Adrenal gland (tissue), 5 donors: Measurements from ENCODE around the gene IRAK3.

ENCODE experiments used
- POLR2A ChIP-seq, 2 donors: fragments of 450-650 bp; IDR thresholded peaks; one replicate each; pipeline ENCODE4 v1.6.1; 2017; ENCODE audit warnings: antibody characterized with exemption in 2 of 2, mild to moderate bottlenecking in 2 of 2, moderate library complexity in 1 of 2
- TF ChIP-seq, protein P1 (sequence below), 6 experiments: fragments of 450-650 bp in 4 of 6; fragments of 200-600 bp in 2 of 6; sonication (generic) in 1 of 6; IDR thresholded peaks; 1 replicate in 5 of 6; 2 replicates in 1 of 6; pipeline versions ENCODE4 v1.5.1 to v1.8.0; 2016 to 2021; ENCODE audit warnings: antibody characterized with exemption in 6 of 6, mild to moderate bottlenecking in 2 of 6, moderate library complexity in 1 of 6
- donor health status: DM: no; HTN: no; CAD: no.

DNA sequence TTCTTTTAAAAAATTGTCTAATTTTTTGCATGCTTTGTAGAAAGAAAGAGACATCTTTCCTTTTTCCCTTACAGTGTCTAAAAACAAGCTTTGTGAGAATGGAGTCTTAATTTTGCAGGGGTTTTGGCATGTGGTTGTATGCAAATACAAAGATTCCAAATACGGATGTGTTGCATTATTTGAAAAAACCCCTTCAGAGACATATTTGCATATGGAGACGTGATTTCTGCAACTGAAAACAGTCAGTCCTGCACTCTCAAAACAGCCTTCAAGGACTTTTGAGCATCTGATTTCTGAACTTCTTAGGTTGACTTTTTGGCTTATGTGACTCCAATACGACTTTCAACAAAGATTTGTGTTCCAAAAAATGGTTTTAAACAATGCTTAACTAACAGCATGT, 7.8 kb downstream of the IRAK3 start:
- TF ChIP-seq, protein P1, sequence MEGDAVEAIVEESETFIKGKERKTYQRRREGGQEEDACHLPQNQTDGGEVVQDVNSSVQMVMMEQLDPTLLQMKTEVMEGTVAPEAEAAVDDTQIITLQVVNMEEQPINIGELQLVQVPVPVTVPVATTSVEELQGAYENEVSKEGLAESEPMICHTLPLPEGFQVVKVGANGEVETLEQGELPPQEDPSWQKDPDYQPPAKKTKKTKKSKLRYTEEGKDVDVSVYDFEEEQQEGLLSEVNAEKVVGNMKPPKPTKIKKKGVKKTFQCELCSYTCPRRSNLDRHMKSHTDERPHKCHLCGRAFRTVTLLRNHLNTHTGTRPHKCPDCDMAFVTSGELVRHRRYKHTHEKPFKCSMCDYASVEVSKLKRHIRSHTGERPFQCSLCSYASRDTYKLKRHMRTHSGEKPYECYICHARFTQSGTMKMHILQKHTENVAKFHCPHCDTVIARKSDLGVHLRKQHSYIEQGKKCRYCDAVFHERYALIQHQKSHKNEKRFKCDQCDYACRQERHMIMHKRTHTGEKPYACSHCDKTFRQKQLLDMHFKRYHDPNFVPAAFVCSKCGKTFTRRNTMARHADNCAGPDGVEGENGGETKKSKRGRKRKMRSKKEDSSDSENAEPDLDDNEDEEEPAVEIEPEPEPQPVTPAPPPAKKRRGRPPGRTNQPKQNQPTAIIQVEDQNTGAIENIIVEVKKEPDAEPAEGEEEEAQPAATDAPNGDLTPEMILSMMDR (IDR thresholded peaks at IDR 0.05) = no peak
- TF ChIP-seq POLR2A (IDR thresholded peaks at IDR 0.05) = no peak
